Small intestine (tissue), 7 donors: ENCODE measurements around the gene JPT2. TPM values are rescaled to one million over a fixed set of nuclear protein-coding genes. Genes with fewer than 3 reads are reported as not detected.

Experiments
- DNase-seq, 2 donors: peaks; one replicate each; pipeline versions ENCODE4 v3.0.0 to v3.0.0-alpha.2; 2013
- FAIRE-seq: peaks from 2 replicates; lab custom pipeline; 2012; peaks lifted over from hg19 to GRCh38; lab: Jason Lieb, UNC
- H3K27ac ChIP-seq, 3 donors: one replicate each; pipeline ENCODE4 v1.5.1; 2013; ENCODE audit warnings: low read length in 2 of 3, mild to moderate bottlenecking in 2 of 3, control low read depth in 1 of 3, inconsistent platforms in 1 of 3, low read depth in 1 of 3, moderate library complexity in 1 of 3
- H3K27me3 ChIP-seq, 3 donors: one replicate each; pipeline ENCODE4 v1.6.1; 2013; ENCODE audit warnings: low read length in 3 of 3, inconsistent platforms in 1 of 3; ENCODE audit not compliant: control insufficient read depth in 3 of 3, insufficient read depth in 3 of 3
- H3K36me3 ChIP-seq, 3 donors: one replicate each; pipeline ENCODE4 v1.6.1; 2013; ENCODE audit warnings: low read length in 3 of 3, inconsistent platforms in 1 of 3, low read depth in 1 of 3, mild to moderate bottlenecking in 1 of 3, moderate library complexity in 1 of 3; ENCODE audit not compliant: control insufficient read depth in 3 of 3, insufficient read depth in 2 of 3
- H3K4me1 ChIP-seq, 3 donors: one replicate each; pipeline ENCODE4 v1.6.1; 2013; ENCODE audit warnings: low read length in 2 of 3, inconsistent platforms in 1 of 3, low read depth in 1 of 3, mild to moderate bottlenecking in 1 of 3, moderate library complexity in 1 of 3; ENCODE audit not compliant: control insufficient read depth in 3 of 3, insufficient read depth in 2 of 3
- H3K4me3 ChIP-seq, 3 donors: one replicate each; pipeline ENCODE4 v1.5.1; 2013; ENCODE audit warnings: low read length in 3 of 3, control low read depth in 1 of 3, inconsistent platforms in 1 of 3, low read depth in 1 of 3, mild to moderate bottlenecking in 1 of 3, moderate library complexity in 1 of 3
- H3K9me3 ChIP-seq, 2 donors: one replicate each; pipeline ENCODE4 v1.6.1; 2013; ENCODE audit warnings: low read depth in 1 of 2, low read length in 1 of 2; ENCODE audit not compliant: control insufficient read depth in 2 of 2, insufficient read depth in 1 of 2
- WGBS, 3 donors: extraction: QIAGEN DNeasy Blood & Tissue Kit; methylation state at CpG; one replicate each; pipeline ENCODE4 v1.1.7; 2013; 5-methylcytosine and 5-hydroxymethylcytosine counted together
- polyA plus RNA-seq, 4 donors: library from polyadenylated mRNA; stranded (reverse) in 3 of 4; unstranded in 1 of 4; fragments of 200-250 nt in 3 of 4; fragments of 120-200 nt in 1 of 4; gene quantifications; one replicate each; pipeline versions ENCODE4 v1.2.1 to v1.2.3, GENCODE V29; 2013
- donor health status: healthy with polysubstance abuse.
- donor health status: control.
- donor health status: control.
- donor health status: Bipolar disorder and iron deficiency.
- donor health status: healthy.

Gene JPT2
- polyA plus RNA-seq, 4 donors = 17.0 to 52.4 (median 36.3) TPM

DNA sequence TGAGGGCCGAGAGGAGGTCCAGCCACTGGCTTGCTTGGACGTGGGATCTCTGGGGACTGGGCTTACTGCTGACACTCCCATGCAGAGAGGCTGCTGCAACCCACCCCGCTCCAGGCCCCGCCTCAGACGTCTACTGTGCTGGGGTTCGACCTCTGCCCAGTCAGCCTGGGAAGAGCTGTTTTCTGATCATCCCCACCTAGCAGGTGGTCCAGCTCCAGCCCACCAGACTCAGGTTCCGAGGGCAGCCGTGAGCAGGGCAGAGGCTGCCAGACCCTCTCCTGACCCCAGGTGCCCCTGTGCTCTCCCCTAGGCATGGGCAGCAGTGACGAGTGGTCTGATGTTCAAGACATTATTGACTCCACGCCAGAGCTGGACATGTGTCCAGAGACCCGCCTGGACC lies 69.9 kb downstream of the JPT2 start:
- Histone ChIP-seq H3K27me3 (no peaks in the 10 kb centered on the region), H3K27ac (no peak overlapping the region), H3K36me3 (peaks cover 19 to 96% (median 25%) of the 10 kb centered on the region in 3 donors), H3K4me1 (no peaks in the 10 kb centered on the region), H3K9me3 (no peaks in the 10 kb centered on the region), H3K4me3 (no peak overlapping the region)
- DNase-seq = no peak
- no peak for FAIRE-seq
- 88 to 97% (median 94%) methylated on average over 10 to 11 of the region's 11 CpGs for WGBS, 3 donors

DNA sequence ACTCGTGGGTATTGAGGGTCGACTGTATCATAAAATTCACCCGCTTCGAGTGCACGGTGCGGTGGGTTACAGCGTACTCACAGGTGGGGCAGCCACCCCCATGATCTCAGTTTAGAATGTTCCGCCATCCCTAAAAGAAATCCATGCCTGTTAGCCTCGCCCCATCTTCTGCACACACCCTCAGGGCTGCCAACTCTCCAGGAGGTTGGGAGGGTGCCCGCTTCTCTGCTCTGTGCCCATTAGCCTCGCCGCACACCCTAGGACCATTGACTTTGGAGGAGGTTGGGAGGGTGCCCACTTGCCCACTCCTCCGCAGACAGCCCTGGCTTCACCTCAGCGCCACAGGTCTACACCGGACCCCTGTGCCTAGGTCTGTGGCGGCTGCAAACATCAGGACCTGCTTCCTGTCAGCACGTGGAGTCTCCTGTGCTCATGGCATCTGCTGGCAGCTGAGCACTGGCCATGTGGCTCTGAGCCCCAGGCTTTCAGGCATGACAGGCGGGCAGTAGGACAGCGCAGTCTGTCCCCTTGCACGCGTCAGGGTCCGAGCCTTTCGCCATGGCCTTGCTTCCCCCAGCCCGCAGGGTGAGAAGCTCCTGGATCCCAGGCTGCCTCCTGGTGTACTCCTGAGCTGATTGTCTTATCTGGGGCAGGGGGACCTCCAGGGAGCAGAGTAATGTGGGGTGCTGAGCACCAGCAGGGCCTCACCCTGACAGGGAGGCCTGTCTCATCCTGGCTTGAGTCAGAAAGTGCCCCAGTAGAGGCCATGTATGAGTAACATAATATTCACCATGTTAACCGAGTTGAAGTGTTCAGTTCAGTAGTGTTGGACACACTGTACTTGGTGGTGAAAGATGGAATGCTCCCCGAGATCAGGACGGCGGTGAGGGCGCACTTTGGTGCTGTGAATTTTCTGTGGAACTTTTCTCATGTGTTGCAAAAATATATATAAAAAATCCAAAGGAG lies 71.4 kb downstream of the JPT2 start:
- Histone ChIP-seq H3K4me1 (no peaks in the 10 kb centered on the region), H3K9me3 (no peaks in the 10 kb centered on the region), H3K4me3 (no peak overlapping the region), H3K27me3 (no peaks in the 10 kb centered on the region), H3K27ac (no peak overlapping the region), H3K36me3 (peaks cover 15 to 92% (median 23%) of the 10 kb centered on the region in 3 donors)
- WGBS, 3 donors = 96 to 98% (median 97%) methylated on average over 29 of the region's 29 CpGs
- DNase-seq = no peak
- no peak for FAIRE-seq

Other genes with a start within 250 kb of the JPT2 start
- gene PERCC1, start 247.2 kb upstream of the JPT2 start, polyA plus RNA-seq = under 1 TPM in 2 of 4 donors, not detected in 2; 0.58 to 0.69 TPM
- gene CCDC154, start 233.7 kb upstream of the JPT2 start, polyA plus RNA-seq = 1 to 10 TPM in 2 of 4 donors, under 1 TPM in 1, not detected in 1; 0.76 to 1.4 (median 1.4) TPM
- gene CLCN7, start 203.3 kb upstream of the JPT2 start, polyA plus RNA-seq = 10 to 100 TPM; 28.4 to 88.3 (median 42.8) TPM
- gene PTX4, start 189.3 kb upstream of the JPT2 start, polyA plus RNA-seq = under 1 TPM in 2 of 4 donors, not detected in 2; 0.04 to 0.07 TPM
- gene TELO2, start 184.9 kb upstream of the JPT2 start, polyA plus RNA-seq = 10 to 100 TPM; 41.3 to 50.3 (median 44.7) TPM
- 10 to 100 TPM in 1 of 4 donors, 1 to 10 TPM in 3; 1.6 to 23.8 (median 7.0) TPM for gene TMEM204, start 144.6 kb upstream of the JPT2 start, polyA plus RNA-seq
- gene IFT140, start 66.2 kb upstream of the JPT2 start, polyA plus RNA-seq = 10 to 100 TPM in 1 of 4 donors, 1 to 10 TPM in 3; 2.2 to 13.2 (median 4.8) TPM
- gene CRAMP1, start 65.9 kb upstream of the JPT2 start, polyA plus RNA-seq = 10 to 100 TPM in 1 of 4 donors, 1 to 10 TPM in 3; 2.4 to 18.3 (median 8.3) TPM
- gene MAPK8IP3, start 27.9 kb downstream of the JPT2 start, polyA plus RNA-seq = 10 to 100 TPM; 26.2 to 60.1 (median 39.6) TPM
- gene NME3, start 93.3 kb downstream of the JPT2 start, polyA plus RNA-seq = 100 to 1,000 TPM in 2 of 4 donors, 10 to 100 TPM in 2; 61.2 to 293 (median 153) TPM
- 10 to 100 TPM in 2 of 4 donors, 1 to 10 TPM in 2; 6.8 to 16.1 (median 9.6) TPM for gene EME2, start 94.5 kb downstream of the JPT2 start, polyA plus RNA-seq
- gene MRPS34, start 94.9 kb downstream of the JPT2 start, polyA plus RNA-seq = 100 to 1,000 TPM in 3 of 4 donors, 10 to 100 TPM in 1; 88.9 to 199 (median 172) TPM
- gene SPSB3, start 104.3 kb downstream of the JPT2 start, polyA plus RNA-seq = 100 to 1,000 TPM in 2 of 4 donors, 10 to 100 TPM in 2; 41.3 to 197 (median 97.4) TPM
- 10 to 100 TPM; 38.6 to 70.7 (median 61.8) TPM for gene NUBP2, start 104.7 kb downstream of the JPT2 start, polyA plus RNA-seq
- gene IGFALS, start 115.4 kb downstream of the JPT2 start, polyA plus RNA-seq = 10 to 100 TPM in 1 of 4 donors, under 1 TPM in 3; 0.16 to 17.0 (median 0.38) TPM
- gene HAGH, start 148.5 kb downstream of the JPT2 start, polyA plus RNA-seq = 100 to 1,000 TPM in 2 of 4 donors, 10 to 100 TPM in 2; 49.4 to 167 (median 102) TPM
- 100 to 1,000 TPM in 1 of 4 donors, 10 to 100 TPM in 3; 55.1 to 181 (median 76.7) TPM for gene FAHD1, start 148.9 kb downstream of the JPT2 start, polyA plus RNA-seq
- gene MEIOB, start 193.9 kb downstream of the JPT2 start, polyA plus RNA-seq = under 1 TPM in 2 of 4 donors, not detected in 2; 0.34 to 0.38 TPM
- gene HS3ST6, start 240.1 kb downstream of the JPT2 start, polyA plus RNA-seq = under 1 TPM in 1 of 4 donors, not detected in 3; 0.04 TPM